Daoy (cell line): ENCODE measurements around the gene SLC15A5. TPM values are rescaled to one million over a fixed set of nuclear protein-coding genes. Genes with fewer than 3 reads are reported as not detected.

Experiments used
- DNase-seq: peaks from one replicate; pipeline ENCODE4 v3.0.0-alpha.2; 2015; ENCODE audit warnings: low read depth
- total RNA-seq: library from RNA; depleted of rRNA; stranded (reverse); fragments of >200 nt; shearing (Covaris generic); gene quantifications from 2 replicates; pipeline ENCODE4 v1.2.3, GENCODE V29; 2014; rRNA removed

The SLC15A5 gene
- total RNA-seq, 1 experiment from 2014 or later = not detected

DNA sequence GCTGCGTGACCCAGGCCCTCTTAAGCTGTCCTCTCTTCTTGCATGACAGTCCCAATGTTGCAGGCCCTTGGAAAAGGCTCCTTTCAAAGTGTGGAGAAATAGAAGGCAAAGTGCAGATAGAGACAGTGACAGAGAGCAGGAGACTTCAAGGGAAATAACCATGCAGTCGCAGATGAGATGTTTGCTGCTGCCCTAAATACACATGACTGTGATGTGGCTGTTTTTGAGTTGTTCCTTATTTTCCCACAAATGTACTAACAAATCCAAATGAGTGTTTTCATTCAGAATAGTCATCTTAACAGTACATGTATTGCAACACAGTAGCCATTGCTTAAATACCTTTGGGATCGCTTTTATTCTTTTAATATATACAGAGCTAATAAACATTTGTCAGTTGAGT is 101.6 kb downstream of the SLC15A5 start:
- DNase-seq = no peak

DNA sequence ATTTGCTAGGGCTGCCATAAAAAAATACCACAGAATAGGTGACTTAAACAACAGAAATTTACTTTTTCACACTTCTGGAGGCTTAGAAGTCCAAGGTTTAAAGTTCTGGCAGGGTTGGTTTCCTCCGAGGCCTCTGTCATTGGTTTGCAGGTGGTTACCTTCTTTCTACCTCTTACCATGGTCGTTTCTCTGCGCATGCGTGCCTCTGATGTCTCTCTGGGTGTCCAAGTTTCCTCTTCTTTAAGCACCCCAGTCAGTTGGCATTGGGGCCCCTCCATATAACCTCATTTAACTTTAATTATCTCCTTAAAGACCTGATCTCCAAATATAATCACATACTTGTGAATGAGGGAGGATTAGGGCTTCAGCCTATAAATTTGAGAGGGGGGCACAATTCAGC is 103.2 kb downstream of the SLC15A5 start:
- DNase-seq = no peak

DNA sequence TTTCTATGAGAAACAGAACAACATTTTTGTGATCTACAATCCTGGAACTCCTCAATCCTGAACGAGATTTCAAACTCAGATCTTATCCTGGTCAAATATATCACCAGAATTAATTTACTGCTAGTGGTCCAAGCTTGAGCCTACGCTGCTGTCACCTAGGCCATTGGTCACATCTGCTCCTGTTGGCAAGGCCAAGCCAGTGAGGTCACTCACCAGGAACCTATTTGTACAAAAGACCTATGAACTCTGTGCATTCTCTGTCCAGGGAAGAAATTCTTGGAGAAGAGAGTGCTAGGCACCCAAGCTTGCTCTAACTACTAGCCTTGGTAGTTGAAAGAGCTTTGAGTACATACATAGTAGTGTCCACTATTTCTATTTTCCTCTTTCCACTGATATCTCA is 106.1 kb downstream of the SLC15A5 start:
- DNase-seq = no peak

DNA sequence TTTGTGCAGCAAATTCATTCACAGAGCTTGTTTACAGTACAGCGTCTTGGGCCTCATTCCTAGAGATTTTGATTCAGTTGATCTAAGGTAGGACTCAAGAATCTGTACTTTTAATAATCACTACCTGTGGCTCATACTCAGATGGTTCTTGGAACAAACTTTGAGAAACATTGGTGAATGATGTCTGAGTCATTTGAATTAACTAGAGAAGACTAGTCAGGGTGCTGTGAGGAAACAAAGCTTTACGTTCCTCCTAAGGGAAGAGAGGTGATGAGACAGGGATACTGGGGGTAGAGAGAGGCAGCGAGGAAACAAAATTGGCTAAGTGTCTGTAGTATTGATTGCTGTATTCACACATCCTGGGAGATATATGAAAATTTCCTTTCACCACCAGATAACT is 109.4 kb downstream of the SLC15A5 start:
- no peak for DNase-seq

DNA sequence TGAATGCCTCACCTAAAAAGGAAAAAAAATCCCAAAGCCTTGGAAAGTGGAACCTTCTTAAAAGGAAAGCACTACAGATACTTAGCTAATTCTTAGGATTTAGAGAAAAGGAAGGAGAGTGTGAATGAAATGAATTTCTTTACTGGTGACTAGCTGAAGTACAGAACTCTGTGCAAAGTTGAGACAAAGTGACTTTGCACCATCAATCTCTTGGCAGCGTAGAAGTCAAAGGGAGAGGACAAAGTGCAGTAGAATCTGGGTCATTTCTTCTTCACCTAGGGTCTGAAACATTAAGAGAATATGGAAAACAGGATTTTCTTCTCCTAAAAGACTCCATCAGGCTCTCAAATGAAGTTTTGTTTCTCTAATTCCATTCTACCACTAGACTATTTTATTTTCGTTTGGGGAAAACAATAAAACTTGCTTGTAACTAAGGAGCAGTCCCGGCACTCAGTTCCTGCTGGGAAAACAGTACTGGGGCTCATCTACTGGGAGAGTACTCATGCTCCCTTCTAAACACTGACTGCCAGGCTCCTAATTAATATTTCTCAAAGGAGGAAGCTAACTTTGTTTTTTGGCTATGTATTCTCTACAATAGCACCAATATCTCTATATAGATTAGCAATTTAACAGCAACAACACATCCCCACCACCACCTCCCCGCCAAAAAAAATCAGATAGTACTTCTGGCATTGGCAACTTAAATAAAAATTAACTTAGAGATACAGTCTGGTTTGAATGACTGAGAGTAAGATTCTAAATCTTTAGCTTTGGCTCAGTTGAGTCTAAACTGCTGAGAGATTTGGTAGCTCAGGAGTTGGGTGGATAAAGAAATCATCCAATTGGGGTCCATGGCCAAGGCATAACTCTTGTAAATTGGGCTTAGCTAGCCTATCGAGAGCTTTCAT is 110.7 kb downstream of the SLC15A5 start:
- DNase-seq = no peak

DNA sequence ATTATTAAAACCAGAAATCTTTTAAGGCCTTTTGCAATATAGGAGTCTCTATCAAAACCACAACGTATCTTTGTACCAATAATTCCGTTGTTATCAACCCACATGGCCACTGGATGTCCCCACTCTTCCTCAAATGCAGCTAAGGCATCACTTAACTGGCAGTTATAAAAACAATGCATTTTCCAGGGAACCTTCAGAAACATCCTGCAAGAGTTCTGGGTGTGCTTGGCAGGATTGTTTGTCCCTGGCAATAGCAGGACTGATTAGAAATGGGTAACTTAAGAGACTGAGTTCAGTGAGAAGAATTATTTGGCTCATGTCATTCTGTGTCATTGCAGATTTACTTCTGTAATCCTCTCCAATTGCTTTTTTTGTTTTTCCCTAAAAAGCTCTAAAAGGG is 112.0 kb downstream of the SLC15A5 start:
- peak; percentile 22 for DNase-seq

DNA sequence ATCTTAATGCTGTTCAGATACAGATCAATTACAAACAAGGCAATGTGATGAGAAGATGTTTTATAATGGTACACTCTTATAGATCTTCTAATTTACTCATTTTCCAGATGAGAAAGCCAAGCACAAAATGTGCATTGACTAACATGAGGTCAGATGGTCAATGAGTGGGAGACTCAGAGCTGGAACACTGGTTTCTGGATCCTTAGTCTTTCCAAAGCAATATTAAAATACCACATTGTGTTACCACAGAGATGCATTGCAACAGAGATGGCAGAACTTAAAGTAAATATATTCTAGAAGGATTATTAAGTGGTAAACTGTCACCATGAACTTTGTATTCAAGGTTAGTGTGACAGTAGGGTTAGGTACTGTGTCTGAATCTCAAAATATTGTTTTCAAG is 113.6 kb downstream of the SLC15A5 start:
- DNase-seq = no peak

DNA sequence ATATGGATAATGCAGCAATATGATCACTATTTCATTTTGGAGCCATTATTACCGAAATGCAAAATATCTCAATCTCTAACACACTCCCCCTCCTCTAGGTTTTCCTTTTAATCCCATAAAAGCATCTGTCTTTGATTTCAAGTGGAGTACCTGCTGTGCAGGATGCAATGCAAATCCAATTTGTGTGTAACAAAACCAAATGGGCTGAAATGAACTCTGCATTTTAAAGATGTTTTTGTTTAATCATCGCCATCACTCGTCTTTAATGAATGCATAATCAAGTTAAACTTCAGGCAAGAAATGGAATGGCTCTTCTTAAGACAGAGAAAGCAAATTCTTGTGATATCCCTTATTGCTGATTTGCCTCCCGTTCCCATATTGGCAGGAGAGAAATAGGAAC is 114.3 kb downstream of the SLC15A5 start:
- no peak for DNase-seq

DNA sequence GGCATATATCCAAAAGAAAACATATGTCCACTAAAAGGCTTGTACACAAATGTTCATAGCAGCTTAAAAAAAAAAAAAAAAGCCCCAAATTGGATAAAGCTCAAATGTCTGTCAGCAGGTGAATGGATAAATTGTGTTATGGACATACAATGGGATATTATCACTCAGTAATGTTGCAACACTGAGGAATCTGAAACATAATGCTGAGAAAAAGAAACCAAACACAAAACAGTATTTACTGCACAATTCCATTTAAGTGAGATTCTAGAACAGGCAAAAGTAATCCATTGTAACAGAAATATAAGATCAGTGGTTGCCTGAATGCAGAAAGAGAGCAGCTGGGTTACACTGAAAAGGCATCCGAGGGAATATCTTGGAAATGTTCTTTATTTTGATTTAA is 117.9 kb downstream of the SLC15A5 start:
- no peak for DNase-seq

DNA sequence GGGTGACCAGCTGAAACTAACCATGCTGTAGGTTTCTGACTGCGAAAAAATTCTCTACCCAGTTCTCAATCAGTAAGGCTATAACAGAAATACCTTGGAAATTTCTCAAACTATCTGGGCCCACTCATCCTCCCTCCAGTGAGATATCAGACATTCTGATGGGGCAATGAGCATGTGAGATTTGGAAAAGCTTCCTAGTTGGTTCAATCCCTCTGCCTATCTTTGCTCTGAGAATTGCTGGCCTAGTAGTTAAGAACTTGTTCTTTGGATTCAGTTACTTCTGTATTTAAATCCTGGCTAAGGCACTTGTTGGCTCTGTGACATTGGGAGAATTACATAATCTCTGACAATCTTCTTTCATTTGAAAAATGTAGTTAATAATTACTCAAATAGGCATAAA is 119.4 kb downstream of the SLC15A5 start:
- DNase-seq = no peak

DNA sequence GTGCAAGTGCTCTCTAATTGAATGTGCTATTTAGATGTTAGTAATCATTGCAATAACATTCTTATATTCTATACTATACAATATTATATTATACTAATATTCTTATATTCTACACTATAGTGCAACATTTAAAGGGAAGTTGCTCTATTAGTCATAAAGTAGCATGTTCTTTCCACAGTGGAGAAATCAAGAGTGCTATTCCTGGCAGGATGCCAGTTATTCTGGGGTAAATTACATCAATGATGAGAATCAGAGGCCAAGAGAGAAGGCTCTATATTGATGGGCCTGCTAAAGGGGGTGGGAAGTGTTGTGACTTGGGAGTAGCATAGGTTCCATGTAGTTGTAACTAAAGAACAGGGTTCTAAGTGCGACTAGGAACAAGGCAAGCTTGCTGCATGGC is 121.5 kb downstream of the SLC15A5 start:
- DNase-seq = no peak

DNA sequence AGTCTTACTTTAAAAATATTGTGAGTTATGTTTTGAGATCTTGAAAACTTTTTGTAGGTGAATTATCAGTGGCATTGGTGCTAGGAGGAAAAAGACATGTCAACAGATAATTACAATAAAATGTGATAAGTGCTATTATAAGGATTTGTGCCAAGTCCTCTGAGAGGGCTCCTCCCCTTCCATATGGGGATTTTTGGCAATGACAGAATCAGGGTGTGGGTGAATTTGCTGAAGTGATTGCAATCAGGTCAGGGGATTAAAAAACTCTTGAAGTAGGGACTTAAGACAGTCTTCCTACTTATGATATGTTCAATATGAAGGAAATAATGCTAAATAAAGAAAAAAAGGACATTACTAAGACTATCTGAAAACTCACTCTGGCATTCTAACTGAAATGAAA is 122.5 kb downstream of the SLC15A5 start:
- DNase-seq = no peak

DNA sequence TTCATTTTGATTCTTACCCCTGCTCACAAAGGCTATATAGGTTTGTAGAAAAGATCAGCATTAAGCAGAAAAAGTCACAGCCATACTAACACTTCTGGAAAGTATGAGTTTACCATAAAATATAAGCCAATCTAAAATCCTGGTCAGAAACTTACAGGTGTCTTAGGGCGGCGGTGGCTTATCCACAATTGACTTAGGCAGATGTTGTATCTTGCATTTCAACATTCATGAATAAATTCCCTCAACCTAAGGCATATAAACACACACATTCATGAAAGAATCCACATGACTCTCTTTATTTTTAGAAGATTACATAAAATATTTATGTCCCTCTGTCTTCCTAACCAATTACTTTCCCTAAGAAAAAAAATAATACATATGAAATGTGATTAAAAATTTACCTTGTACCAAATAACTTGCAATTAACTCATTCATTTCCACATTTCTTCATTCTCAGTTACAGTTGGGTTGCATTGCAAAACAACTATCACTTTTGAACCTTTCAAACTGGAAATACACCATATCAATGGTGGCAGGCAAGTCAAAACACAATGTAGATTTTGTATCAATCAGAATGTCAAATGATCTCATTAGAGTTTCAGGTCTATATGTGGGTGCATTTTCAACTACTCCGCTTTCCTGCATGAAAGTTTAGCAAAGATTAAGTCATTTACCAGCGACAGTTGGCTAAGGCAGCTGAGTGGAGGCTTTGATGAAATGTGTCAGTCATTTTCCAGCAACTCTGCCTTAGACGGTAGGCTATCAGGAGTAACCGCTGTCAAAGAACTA is 124.4 kb downstream of the SLC15A5 start:
- DNase-seq = no peak

DNA sequence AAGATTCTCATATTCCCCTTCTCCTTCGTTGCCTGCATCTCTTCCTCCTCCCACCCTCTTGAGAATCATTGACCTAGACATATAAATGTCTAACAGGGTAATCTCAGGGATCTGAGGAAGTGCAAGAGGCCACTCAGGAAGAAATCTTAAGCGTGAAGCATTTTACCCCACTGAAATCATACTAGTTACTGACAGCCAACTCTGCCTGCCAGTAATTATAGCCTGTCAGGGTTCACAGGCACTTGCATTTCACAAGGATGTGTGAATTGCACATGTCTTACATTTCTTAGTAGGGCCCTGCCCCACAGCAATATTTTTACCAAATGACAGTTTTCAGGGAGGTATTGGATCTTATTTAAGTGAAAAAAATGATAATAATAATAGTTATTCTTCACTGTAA is 127.2 kb downstream of the SLC15A5 start:
- no peak for DNase-seq

DNA sequence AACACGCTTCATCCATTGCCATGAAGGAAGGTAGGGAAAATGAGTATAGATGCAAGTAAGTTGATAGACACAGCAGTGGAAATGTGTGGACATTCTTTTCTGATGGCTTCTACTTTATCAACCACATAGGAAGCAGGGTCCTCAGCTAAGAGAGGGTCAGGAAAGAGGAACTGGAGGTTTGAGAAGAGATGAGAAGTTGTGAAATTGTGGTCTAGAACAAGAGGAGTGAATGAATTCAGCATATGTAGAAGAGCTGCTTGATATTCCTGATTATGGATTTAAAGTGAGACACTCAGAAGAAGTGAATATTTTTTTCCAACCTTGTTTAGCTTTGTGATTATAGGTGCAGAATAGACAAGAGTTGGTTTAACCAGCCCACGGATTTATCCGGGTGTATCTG is 128.5 kb downstream of the SLC15A5 start:
- DNase-seq = no peak

Other genes with a start within 250 kb of the SLC15A5 start
- 44.5 and 56.7 TPM in 2 replicates for gene MGST1, start 70.0 kb upstream of the SLC15A5 start, total RNA-seq